GM12892 (cell line): ENCODE results near the gene ZMIZ1.

ENCODE experiments used
- POLR2A ChIP-seq: IDR thresholded peaks from 2 replicates; pipeline ENCODE4 v1.6.1; 2011; ENCODE audit warnings: low read depth, low read length, control low read depth
- POLR2AphosphoS5 ChIP-seq: IDR thresholded peaks from 2 replicates; pipeline ENCODE4 v1.6.1; 2011; ENCODE audit warnings: low read depth, low read length, control low read depth
- TAF1 ChIP-seq: IDR thresholded peaks from 2 replicates; pipeline ENCODE4 v1.6.1; 2011; ENCODE audit warnings: low read depth, mild to moderate bottlenecking, control low read depth, low read length, borderline replicate concordance

DNA sequence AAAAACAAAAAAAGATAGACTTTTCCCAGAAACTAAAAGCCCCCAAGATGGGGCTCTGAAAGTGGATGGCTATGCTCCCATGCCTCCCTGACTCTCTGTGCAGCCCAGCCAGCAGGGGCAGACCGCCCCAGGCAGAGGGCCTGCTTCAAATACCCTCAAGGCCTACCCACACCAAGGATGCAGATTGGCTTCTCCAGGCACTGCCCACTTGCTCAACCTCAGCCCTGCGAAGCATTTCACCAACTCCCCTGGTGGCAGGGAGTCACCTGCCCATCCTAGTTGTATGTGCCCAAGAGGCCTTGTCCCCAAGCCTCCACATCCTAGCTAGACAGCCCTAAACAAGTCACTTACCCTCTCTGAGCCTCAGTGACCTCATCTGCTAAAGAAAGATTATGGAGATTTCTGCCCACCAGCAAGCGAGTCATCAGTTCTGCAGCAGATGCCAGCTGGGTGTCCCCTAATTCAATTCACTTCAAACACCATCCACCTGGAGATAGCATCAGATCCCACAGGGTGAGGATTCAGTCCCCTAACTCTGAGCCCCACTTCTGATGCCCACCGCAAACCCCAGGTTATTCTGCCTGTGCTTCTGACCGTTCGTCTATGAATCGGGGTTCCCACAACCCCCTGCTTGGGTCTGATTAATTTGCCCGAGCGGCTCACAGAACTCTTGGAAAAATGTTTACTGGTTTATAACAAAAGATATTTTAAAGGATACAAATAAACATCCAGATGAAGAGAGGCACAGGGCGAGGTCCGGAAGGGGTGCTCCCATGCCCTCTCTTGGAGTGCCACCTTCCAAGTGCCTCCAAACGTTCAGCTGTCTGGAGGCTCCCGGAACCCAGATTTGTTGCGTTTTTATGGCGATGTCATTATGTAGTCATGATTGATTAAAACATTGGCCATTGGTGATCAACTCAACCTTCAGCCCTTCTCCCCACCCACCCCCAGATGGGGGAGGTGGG lies 18.6 kb upstream of the ZMIZ1 start:
- no peak for TF ChIP-seq POLR2A
- no peak for TF ChIP-seq TAF1
- TF ChIP-seq POLR2AphosphoS5, result no peak
